Psoas muscle (tissue), 8 donors: ENCODE data around the gene WBP2. TPM values are rescaled to one million over a fixed set of nuclear protein-coding genes. Genes with fewer than 3 reads are reported as not detected.

Experiments used
- ATAC-seq, 4 donors: fragments of 200-7000 bp; cut with Tn5 transposase; one replicate each; pipeline ENCODE4 v1.9.1; 2020; ENCODE audit warnings: moderate library complexity in 3 of 4, mild to moderate bottlenecking in 2 of 4
- DNase-seq, 2 donors: peaks; one replicate each; pipeline ENCODE4 v3.0.0-alpha.2; 2020
- H3K27ac ChIP-seq: fragments of 200-600 bp; one replicate; pipeline ENCODE4 v1.8.0; 2022
- H3K27me3 ChIP-seq, 3 donors: fragments of 200-600 bp in 1 of 3; one replicate each; pipeline versions ENCODE4 v1.6.1 to v1.8.0; 2013 to 2022; ENCODE audit warnings: low read length in 2 of 3, mild to moderate bottlenecking in 2 of 3, moderate library complexity in 1 of 3; ENCODE audit not compliant: insufficient read depth in 3 of 3
- H3K36me3 ChIP-seq, 2 donors: fragments of 200-600 bp in 1 of 2; one replicate each; pipeline versions ENCODE4 v1.6.1 to v1.8.0; 2013 to 2022; ENCODE audit warnings: low read depth in 1 of 2, mild to moderate bottlenecking in 1 of 2, moderate library complexity in 1 of 2; ENCODE audit not compliant: insufficient read depth in 1 of 2
- H3K4me1 ChIP-seq: fragments of 200-600 bp; one replicate; pipeline ENCODE4 v1.8.0; 2022
- H3K4me3 ChIP-seq: fragments of 200-600 bp; one replicate; pipeline ENCODE4 v1.8.0; 2022; ENCODE audit warnings: mild to moderate bottlenecking
- H3K9me3 ChIP-seq: fragments of 200-600 bp; one replicate; pipeline ENCODE4 v1.8.0; 2022
- WGBS, 3 donors: extraction: QIAGEN DNeasy Blood & Tissue Kit; methylation state at CpG; one replicate each; pipeline versions ENCODE4 v1.1.6 to v1.1.7; 2013; 5-methylcytosine and 5-hydroxymethylcytosine counted together
- intact Hi-C, 2 donors: fragments of 100-400 bp; cut with DNase I; formaldehyde crosslinking; loops; one replicate each; pipeline versions ENCODE4 v1.11.0 to v1.14.2; 2022
- polyA plus RNA-seq, 3 donors: library from polyadenylated mRNA; stranded (reverse); fragments of 200-250 nt; gene quantifications; one replicate each; pipeline ENCODE4 v1.2.3, GENCODE V29; 2013
- total RNA-seq, 4 donors: library from RNA; stranded (reverse); fragmentation: NEBNext Ultra II Directional in 2 of 4; extraction: Animal tissue kit (Norgen Biotek cat#: 25700) in 2 of 4; gene quantifications; one replicate each; pipeline versions ENCODE4 v1.2.1 to v1.2.4, GENCODE V29; 2021 to 2023
- TF ChIP-seq, protein P1 (sequence below): fragments of 200-600 bp; IDR thresholded peaks from one replicate; pipeline ENCODE4 v1.8.0; 2022; ENCODE audit warnings: antibody characterized with exemption
- donor health status: healthy with polysubstance abuse.
- donor health status: DM: no; HTN: no; CAD: no; lungs with moderate emphysema.
- donor health status: Bipolar disorder and iron deficiency.
- donor health status: healthy.
- donor health status: DM: yes; HTN: yes; CAD: no.
- donor health status: DM: no; HTN: no; CAD: no.
- donor health status: DM: no; HTN: no; CAD: no.
- donor health status: DM: yes; HTN: yes; CAD: no.

Gene WBP2
- total and polyA plus RNA-seq, 7 donors: 109 to 278 (median 149) TPM

DNA sequence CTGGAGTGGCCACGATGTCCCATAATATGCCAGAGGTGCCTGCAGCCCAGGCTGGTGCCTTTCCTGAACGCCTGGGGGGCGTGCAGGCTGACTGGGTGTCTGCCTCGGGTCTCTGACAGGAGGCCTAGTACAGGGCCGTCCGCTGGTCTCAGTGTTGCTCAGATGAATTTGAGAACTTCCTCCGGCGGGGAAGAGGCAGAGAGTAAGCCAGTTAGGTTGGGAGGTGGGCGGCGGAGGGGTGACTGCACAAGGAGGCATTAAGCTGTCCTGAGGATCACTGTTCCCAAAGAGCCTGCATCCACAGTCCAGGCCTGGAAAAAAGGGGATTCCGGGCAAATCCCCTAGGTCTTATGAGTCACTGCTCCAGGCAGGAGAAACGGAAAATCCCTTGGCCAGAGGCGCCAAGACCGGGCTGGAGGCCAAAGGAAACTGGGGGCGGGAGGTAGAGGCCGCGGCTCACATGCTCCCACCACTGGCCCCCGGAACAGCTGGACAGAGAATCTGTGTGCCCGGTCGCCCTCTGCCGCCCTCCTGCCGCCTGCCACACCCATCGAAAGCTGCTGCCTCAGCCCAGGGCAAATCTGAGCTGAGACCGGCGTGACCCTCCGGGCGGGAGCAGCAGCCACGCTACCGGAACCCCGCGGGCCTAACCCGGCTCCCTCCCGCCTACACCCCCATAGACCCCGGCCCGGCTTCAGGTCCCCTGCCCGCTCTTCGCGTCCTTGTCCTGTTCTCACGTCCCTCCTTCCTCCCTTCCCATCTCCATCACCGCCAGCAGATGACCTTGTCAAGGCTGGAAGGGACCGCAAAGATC, 22.0 kb upstream of the WBP2 start:
- ATAC-seq: peak; percentile 69 to 75 (median 72)
- H3K36me3 ChIP-seq: peaks cover 0 to 20% of the 10 kb centered on the region in 2 donors
- H3K27me3 ChIP-seq: no peaks in the 10 kb centered on the region
- no peaks in the 10 kb centered on the region for H3K9me3 ChIP-seq
- intact Hi-C loops: loop anchor here in 1 of 2 donors (2.0 kb wide), 1 partner anchor 22 kb away; the partner anchor contains the start of gene WBP2
- peaks cover 40% of the 10 kb centered on the region for H3K4me1 ChIP-seq
- TF ChIP-seq, protein P1, sequence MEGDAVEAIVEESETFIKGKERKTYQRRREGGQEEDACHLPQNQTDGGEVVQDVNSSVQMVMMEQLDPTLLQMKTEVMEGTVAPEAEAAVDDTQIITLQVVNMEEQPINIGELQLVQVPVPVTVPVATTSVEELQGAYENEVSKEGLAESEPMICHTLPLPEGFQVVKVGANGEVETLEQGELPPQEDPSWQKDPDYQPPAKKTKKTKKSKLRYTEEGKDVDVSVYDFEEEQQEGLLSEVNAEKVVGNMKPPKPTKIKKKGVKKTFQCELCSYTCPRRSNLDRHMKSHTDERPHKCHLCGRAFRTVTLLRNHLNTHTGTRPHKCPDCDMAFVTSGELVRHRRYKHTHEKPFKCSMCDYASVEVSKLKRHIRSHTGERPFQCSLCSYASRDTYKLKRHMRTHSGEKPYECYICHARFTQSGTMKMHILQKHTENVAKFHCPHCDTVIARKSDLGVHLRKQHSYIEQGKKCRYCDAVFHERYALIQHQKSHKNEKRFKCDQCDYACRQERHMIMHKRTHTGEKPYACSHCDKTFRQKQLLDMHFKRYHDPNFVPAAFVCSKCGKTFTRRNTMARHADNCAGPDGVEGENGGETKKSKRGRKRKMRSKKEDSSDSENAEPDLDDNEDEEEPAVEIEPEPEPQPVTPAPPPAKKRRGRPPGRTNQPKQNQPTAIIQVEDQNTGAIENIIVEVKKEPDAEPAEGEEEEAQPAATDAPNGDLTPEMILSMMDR: no peak
- WGBS, 3 donors: 3 to 5% (median 4%) methylated on average over 34 to 41 of the region's 41 CpGs
- peak overlapping the region; percentile 77 for H3K4me3 ChIP-seq
- DNase-seq: peak; percentile 94 to 95
- H3K27ac ChIP-seq: peak overlapping the region; percentile 90

DNA sequence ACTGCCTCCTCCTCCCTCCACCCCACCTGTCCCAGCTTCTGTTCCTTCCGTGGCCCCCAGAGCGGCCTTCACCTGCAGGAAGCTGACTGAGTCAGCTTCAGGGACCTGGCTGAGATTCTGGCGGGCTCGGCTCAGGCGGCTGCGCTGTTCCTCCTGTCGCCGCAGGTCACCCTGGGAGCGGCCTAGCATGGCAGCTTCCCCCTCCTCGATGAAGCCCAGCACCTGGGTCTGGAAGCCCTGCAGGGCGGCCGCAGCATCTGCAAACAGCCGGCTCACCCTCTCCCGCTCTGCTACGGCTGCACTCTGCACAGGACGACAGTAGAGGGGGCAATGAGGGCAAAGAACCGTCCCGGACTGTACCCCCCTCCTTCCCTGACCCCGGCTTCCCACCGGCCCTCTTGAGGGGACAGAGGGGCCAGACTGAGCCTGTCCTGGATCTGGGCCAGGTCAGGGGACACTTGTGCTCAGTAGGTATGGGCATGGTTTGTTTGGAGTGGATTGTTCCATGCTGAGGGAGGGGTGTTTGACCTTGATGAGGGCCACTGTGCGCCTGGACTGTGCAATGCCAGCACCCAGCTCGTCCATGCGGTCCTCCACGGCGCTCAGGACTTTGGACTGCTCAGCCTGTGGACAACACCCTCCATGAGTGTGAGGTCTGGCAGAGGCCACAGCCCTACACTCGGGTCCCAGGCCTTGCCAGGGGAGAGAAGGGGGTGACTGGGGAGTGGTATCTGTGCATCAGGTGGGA, 21.2 kb upstream of the WBP2 start:
- peaks cover 40% of the 10 kb centered on the region for H3K4me1 ChIP-seq
- ATAC-seq: peak in 3 of 4 donors; percentile 1 to 15 (median 2)
- TF ChIP-seq, protein P1: no peak
- H3K4me3 ChIP-seq: peak overlapping the region; percentile 77
- intact Hi-C loops: loop anchor here in 1 of 2 donors (2.0 kb wide), 1 partner anchor 22 kb away; the partner anchor contains the start of gene WBP2
- H3K36me3 ChIP-seq: peaks cover 0 to 20% of the 10 kb centered on the region in 2 donors
- no peaks in the 10 kb centered on the region for H3K27me3 ChIP-seq
- H3K9me3 ChIP-seq: no peaks in the 10 kb centered on the region
- WGBS, 3 donors: 25 to 40% (median 25%) methylated on average over 21 to 26 of the region's 26 CpGs
- DNase-seq: peak in 1 of 2 donors; percentile 47
- peak overlapping the region; percentile 90 for H3K27ac ChIP-seq

DNA sequence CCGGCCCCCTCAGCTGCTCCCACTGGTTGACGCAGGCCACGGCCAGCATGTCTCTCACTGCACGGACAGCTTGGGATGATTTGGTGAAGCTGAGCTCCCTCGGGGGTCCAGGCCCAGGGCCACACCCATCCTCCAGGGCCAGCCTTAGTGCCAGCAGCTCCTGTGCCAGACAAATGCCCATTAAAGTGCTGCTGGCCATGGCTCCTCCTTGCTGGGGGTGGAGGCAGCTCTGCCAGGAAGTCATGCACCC, 20.7 kb upstream of the WBP2 start:
- peak overlapping the region; percentile 77 for H3K4me3 ChIP-seq
- intact Hi-C loops: loop anchor here in 1 of 2 donors (2.0 kb wide), 1 partner anchor 21 kb away; the partner anchor contains the start of gene WBP2
- peak in 3 of 4 donors; percentile 2 to 18 (median 5) for ATAC-seq

DNA sequence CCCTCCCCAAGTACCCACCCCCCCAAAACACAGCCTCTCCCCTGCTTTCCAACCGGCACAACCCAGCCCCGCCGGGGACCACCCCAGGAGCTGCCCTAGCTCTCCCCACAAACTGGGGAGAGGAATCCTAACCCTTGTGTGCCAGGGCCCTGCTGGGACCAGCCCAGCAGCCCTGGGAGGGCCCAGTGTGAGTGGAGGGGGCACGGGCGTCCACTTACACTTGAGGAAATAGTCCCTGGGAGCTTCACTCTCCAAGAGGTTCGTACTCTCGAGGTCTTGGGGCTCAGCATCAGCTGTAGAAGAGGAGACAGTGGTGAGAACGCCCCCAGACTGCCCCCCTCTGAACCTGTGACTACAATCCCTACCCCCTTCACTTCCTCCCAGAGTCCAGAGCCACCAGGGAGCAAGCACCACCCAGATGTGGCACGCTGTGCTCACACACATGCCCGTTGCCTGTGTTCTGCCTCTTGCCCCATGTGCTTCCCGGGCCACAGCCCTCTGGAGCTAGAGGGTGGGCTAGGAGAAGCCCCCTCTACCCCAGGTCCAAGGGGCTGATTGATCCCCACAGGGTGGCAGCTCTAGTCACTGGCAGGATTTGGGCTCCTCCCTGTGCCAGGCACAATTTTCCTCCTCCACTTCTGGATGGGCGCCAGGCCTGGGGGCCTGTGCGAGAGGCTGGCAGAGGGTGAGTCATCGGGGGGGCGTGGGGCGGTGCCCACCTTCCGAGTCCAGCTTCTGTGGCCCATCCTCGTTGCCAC, 20.2 kb upstream of the WBP2 start:
- intact Hi-C loops: no loop called here
- Histone ChIP-seq H3K27ac (peak overlapping the region; percentile 90), H3K9me3 (no peaks in the 10 kb centered on the region), H3K36me3 (peaks cover 0 to 20% of the 10 kb centered on the region in 2 donors), H3K4me1 (peaks cover 40% of the 10 kb centered on the region), H3K27me3 (no peaks in the 10 kb centered on the region), H3K4me3 (peak overlapping the region; percentile 77)
- DNase-seq: no peak
- no peak for ATAC-seq
- 52 to 57% (median 57%) methylated on average over 18 of the region's 18 CpGs for WGBS, 3 donors
- TF ChIP-seq, protein P1: no peak

More for the DNA sequence above, 20.7 kb upstream of the WBP2 start:
- Histone ChIP-seq H3K27me3 (no peaks in the 10 kb centered on the region), H3K4me1 (peaks cover 40% of the 10 kb centered on the region), H3K27ac (peak overlapping the region; percentile 90), H3K9me3 (no peaks in the 10 kb centered on the region), H3K36me3 (peaks cover 0 to 20% of the 10 kb centered on the region in 2 donors)
- peak in 1 of 2 donors; percentile 68 for DNase-seq
- TF ChIP-seq, protein P1: no peak
- WGBS, 3 donors: 38 to 48% (median 41%) methylated on average over 4 to 5 of the region's 5 CpGs
